ENCODE measurements around the gene EIF4B.

The EIF4B gene

DNA sequence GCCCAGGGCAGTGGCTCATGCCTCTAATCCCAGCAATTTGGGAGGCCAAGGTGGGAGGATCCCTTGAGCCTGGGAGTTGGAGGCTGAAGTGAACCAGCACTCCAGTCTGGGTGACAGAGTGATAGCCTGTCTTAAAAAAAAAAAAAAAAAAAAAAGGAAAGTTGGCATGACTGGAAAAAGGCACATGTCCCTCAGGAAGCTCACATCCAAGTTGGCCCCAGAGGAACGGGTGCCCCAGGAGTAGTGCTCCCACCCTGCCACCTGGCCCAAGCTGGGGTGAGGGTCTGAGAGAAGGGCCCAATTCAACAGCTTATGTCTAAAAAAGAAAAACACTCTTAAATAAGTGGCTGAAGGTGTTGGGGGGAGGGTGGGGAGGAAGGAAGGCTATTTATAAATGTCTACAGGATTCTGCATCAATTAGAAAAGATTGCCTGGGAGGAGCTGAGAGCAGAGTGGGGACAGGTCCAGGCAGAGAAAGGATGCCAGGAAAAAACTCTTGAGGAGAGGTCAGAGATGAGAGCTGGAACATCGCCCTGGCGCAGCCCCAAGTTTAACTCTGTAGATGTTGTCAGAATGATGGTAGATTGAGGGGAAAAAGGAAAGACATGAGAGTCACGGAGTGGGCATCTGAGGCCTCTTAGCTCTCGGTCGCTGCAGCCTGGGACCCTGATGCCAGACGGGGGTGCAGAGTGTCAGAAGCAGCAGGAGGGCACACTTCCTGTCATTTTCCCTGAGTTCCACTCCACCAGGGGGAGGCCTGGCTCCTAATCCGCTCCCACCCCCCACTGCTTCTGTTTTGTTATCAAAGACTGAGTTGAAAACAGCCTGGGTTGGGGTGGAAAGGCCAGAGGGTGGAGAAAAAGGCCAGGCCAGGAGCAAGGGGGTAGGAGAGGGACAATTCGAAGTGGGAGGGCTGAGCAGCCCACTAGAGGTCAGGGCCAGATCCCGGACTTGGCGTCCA is 65.6 kb downstream of the EIF4B start:
- no peak for DNase-seq

DNA sequence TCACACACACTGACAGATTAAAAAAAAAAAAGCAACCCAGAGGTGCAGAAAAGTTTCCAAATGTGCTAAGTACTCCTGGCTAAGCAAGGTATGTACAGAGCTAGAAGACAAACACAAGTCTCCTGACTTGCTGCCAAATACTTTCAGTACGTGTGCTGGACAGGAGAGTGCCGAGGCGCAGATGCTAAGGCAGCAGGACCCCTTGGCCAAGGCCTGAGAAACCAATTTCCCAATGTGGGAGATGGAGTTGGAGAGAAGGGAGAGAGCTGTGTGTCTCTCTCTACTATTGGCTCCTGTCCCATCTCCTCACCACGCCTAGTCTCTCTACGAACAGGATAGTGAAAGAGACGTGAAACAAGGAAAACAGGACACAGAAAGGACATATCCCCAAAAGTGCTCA is 67.6 kb downstream of the EIF4B start:
- DNase-seq, result no peak

DNA sequence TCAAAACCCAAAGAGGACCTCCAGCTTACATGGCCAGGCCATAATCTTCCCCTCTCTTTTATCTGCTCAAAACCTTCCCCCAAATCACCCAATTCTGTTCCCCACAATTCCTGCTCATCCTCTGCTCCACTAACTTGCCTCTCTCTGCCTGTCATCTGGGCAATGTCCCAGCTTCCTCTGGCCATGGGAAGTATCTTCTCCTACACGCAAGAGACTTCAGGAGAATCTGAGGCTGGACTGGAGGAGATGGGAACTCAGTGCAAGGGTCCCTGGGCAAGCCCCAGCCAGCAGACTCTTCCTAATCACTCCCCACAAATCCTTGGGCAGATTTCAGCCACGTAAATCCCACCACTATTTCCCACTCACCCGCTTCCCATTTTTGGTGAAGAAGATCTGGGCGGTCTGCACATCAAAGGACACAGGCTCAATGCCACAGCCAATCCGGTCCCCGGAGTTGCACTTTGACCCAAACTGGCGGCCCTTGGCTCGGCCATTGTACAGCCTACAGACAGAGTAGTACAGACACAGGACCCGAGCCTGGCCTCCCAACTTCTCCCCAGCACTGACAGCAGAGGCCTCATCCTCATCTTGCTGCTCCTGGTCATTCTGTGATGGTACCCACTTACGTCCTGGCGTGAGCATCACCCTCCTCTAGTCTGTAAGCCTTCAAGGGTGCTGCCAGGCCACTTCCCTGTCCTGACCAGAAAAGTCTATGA is 68.2 kb downstream of the EIF4B start:
- no peak for DNase-seq

DNA sequence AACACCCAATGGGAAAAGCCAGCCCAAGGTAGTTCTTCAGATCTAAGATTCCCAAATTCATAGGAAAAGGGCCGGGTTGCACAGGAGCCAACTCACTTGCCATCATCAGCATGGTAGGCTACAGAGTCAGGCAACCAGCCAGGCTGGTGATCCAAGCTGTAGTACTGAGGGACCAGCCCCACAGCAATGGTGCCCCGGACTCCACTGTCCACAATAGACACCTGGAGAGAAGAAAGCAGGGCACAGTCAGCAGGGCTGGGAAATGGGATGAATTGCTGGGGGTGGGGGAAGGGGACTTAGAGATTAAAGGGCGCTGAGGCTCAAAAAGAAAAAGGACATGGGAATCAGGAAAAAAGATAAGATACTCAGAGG is 68.7 kb downstream of the EIF4B start:
- no peak for DNase-seq

DNA sequence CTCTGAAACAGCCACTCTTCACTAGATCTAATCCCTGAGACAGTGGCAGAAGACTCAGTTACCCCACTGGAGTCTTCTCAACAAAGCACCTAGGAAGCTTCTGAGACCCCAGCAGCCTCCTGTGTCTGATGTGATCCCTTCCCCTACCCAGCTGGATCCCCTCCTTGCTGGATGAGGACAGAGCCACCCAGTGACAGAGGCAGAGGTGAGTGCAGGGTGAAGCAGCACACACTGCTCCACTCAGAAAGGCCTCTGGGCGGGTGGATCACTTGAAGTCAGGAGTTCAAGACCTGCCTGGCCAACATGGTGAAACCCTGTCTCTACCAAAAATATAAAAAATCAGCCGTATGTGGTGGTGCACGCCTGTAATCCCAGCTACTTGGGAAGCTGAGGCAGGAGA is 70.2 kb downstream of the EIF4B start:
- DNase-seq, result no peak

DNA sequence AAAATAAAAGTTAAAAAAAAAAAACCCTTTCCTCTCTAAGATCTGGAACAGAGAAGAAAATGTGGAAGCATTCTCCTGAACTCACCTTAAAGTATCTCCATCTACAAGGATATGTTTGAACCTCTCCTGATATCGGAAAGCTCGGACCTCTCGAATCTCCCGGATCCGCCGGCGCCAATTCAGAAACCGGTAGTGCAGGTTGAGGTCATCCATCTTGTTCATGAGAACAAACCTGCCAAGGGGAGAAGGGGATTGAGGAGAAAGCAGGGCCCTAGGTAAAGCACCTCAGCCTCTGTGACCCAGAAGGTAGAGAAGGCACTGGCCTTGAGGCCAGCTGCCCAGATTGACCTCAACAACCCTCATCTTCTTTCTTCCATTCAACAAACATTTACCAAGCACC is 70.8 kb downstream of the EIF4B start:
- peak; percentile 82 for DNase-seq

DNA sequence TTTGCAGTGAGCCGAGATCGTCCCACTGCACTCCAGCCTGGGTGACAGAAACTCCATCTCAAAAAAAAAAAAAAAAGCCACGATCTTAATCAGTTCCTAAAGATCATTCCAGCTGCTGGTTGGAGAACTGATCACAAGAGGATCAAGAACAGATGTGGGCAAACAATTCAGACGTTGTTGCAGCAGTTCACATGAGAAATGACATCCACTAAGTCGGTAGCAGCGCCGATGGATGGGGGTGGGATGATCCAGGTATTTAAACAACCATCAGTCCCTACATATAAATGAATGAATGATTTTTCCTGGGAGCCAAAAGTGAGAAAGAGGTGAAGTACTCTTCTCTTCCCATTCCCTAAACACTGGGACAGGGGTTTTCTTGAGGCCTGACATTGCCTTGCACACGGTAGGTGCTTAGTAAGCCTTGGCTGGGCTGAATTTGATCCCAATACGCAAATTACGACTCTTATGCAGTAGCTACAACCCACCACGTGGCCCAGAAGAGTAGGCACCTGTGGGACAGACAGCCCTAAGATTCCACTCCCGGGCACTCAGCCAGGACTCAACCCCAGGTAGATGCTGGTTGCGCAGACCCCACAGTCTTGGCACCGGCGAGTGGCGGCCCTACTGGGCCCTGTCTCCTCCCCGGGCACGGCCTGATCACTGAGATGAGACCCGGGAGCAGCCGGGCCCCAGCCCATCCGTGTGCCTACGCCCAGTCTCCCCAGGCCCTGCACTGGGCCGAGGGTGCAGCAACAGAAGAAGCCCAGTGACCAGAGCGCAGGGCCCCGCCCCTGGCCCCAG is 72.4 kb downstream of the EIF4B start:
- peak; percentile 89 for DNase-seq

DNA sequence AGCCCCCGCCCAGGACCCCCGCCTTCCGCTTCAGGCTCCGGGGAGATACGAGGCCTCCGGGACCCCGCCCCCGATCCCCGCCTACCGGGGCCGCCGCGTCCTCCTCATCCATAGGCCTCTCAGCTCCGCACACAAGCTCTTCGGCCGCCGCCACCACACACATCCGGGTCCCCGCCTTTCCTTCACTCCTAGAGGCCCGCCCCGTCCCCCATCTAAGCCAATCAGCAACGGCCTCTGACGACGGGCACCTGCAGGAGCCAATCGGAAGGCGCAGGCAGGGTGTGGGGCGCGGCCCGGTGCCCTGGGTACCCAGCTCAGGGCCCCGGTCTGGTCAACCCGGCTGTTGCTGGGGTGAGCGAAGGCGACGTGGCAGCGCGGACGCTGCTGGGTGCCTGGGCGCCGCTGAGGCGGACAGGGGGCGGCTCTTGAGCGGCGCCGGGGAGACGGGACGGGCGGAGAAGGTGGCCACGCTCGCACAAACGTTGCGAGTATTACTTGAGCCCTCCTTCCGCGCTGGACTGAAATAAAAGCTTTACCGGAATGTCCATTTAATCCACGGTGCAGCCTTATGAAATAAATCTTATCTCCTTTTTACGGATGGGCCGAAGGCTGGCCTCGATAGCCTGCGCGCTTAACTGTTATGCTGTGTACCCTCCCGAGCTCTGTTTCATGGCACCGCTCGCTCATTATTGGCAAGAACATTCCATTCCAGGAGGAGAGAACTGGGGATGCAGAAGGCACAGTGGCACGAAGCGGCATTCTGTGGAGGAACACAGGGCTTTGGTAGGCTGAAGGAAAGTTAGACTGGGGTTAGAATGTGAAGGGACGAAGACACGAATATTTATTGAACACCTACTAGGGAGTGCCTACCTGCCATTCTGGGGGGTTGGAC is 73.2 kb downstream of the EIF4B start, which contains the start of gene SPRYD3:
TSS of gene SPRYD3 (minus strand) at position 165 of the 892 bp plus-strand sequence. CDS start at position 108, 57 bp downstream.
- peak; percentile 98 for DNase-seq

DNA sequence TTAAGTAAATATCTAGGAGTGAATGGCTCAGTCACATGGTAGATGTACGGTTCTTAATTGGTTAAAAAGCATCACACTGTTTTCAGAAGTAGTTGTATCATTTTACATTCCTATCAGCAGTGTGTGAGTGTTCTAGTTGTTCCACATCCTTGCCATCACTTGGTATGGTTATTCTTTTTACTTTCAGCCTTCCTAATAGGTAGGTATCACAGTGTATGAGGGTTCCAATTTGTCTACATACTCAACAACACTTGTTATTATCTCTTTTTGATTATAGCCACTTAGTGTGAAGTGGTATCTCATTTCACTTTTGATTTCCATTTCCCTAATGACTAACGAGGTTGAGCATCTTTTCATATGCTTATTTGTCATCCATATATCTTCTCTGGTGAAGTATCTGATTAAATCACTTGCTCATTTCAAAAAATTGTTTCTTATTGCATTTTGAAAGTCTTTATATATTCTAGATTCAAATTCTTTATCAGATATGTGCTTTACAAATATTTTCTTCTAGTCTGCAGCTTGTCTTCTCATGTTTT is 76.5 kb downstream of the EIF4B start:
- DNase-seq, result no peak

DNA sequence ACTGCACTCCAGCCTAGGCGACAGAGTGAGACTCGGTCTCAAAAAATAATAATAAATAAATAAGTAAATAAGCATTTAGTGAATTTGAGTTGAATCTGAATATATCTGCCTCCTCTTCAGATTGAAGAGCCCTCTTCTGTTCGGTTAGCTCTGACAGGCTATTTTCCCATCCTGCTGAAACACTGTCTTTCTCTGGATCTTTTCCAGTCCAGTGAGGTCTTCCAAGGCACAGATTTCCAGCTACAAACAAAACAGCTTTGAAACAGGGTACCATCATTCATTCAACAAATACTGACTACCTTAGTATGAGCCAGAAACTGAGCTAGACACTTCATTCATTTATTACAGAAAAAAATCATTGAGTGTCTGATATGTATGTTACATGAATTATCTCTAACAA is 80.1 kb downstream of the EIF4B start:
- no peak for DNase-seq

DNA sequence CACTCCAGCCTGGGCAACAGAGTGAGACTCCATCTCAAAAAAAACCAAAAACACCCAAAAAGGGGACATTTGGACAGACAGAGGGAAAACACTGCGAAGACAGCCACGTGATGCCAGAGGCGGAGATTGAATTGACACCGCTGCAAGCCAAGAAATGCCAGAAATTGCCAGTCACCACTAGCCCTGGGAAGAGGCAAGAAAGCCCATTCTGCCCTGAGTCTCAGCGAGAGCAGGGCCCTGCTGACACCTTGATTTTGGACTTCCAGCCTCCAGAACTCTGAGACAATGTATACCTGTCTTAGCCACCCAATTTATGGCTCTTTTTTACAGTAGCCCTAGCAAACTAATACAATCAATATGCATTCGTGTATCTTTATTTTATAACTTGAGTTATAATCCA is 83.8 kb downstream of the EIF4B start:
- no peak for DNase-seq

DNA sequence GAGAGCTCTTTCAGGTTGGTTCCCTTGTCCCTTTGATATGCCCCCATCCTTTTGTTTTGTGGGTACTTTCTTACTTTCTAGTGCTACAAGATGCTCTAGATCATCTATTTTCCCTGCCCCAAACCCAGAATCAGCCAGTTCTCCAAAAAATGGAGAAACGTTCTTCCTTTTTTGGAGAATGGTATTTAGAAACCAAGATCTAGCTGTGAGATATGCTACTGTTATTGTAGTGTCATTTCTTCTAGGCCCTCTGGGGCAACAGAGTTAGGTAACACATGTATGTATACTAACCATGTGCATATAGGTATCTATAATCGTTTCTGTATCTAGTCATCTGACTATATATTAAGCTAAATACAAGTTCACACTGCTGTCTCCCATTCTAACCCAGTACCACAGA is 84.3 kb downstream of the EIF4B start:
- no peak for DNase-seq

DNA sequence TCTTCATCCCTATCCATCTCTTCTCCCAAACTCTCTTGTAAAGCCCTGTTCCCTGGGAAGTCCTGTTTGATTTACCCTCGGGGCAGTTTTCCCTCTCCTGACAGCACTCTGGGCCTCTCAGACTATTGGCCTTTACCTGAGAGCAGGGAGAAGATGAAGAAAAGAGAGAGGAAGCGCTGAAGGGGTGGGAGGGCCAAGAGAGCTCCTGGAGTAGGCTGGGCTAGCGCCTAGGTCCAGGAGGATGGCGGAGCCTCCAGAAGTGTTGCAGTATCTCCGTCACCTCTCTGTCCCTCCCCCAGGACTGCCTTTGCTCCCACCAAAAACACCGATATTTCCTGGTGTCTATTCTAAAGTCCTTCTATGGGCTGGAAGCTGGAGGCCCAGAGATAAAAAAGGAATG is 85.5 kb downstream of the EIF4B start:
- no peak for DNase-seq

Data from NCI-H510A treated with DMSO at 0.1 percent for 48 hours (cell line).